Measurements from ENCODE around the gene ACVR1B.
A peak's percentile ranks its signal among the peaks of the same experiment; 100 is the strongest.

Gene ACVR1B

DNA sequence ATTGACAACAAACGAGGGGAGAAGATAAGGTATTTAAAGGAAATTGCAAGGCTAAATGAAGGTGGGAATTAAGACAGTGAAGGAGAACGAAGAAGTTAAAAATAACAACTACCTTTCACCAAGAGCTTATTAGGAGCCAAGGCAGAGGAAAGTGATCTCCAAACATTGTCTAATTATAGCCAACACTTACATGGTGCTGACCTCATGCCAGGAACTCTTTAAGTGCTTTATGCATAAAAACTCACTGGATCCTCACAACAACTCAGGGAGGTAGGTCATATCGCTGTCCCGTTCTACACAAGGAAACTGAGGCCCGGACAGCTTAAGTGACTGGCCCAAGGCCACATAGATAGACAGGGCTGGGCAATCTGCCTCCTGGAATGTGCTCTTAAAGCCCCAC lies 74.8 kb downstream of the ACVR1B start:
- no peak for DNase-seq

DNA sequence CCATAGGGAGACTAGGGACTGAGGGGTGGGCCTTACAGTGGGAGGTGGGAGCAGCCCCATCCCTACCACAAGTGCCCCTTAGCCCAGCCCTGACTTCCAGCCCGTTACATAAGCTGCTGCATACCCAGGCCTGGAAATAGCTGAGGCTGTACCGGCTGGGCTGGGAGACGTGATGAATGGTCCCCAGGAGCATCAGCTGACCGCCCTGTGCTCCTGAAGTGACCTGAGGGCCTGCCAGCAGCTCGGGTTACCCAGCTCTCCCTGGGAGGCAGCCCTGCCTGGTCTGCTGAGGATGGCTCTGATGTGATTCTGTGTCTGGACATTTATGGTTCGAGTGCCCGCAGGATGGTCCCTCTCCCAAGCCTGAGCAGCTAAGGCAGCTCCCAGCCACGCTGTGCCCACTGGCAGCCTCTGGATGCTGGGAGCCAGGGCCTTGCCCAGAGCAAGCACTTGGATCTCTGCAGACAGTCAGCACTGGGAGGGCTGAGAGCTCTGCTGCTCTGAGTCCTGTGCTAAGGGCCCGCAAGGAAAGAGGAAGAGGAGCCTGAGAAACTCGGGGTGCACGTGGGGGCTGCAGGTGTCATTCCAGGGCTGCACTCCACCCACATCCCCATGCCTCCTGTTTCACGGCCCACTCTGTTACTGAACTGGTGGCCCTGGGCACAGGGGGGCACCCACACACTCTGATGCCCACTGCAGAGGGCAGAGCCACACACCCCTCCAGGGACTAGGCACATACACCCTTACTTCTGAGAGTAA lies 75.8 kb downstream of the ACVR1B start:
- DNase-seq = no peak

DNA sequence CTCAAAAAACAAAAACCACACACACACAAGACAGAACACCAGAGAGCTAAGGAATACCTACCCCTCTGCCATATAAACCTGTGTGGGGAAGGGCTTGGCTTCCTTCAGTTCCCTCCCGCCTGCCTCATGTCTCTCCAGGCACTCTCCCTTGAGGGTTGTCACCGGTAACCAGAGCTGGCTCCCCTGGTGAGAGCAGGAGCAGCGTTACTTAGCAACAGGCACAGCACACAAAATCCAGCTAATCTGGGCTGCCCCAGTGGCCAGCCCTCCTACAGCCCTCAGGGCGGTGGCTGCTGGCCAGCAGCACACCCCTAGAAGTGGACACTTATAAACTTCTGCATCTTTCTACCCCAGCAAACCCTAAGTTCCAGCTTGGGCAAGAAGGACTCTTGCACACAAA lies 78.2 kb downstream of the ACVR1B start:
- DNase-seq = peak; percentile 93

DNA sequence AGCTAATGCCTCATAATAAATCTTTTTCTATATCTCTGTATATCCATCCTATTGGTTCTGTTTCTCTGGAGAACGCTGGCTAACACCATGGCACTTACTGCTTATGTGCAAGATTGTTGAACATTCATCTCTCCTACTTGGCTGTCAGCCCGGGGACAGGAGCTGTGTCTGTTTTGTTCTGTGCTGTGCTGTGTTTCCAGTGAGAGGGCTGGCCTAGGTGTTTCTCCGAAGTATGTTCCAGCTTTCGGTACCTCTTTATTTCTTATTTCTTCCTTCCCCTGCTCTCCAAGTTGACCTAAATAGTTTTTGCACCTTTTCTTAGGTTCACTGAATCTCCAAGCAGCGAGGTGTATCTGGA lies 80.9 kb downstream of the ACVR1B start:
- DNase-seq = no peak

DNA sequence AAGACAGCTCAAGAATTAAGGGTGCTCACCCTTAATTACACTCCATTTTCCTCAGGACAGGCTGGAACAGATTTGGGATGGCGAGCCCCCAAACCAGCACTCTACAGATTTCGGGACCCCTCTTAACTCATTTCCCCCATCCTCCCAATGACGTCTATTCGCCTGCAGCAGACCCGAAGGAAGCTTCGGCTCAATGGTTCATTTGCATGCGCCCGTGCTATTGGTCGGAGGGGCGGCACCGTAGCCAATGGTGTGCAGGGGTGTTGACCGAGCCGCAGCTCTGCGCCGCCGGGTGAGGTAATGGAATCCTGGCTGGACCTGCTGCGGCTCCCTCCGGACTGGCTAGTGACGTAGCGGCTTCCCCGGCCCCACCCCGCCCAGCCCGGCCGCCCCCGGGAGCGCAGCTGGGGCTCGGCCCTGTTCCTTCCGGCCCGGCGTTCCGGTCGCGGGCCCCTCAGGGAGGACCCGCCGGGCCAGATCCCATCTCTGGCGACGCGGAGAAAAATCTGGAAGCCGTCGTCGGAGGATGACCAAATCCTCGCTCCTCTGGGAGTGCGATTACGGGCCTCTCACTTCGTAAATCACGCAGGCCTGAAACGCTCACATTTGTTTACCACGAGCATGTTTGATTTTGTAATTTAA lies 81.4 kb downstream of the ACVR1B start:
- peak; percentile 80 for DNase-seq

DNA sequence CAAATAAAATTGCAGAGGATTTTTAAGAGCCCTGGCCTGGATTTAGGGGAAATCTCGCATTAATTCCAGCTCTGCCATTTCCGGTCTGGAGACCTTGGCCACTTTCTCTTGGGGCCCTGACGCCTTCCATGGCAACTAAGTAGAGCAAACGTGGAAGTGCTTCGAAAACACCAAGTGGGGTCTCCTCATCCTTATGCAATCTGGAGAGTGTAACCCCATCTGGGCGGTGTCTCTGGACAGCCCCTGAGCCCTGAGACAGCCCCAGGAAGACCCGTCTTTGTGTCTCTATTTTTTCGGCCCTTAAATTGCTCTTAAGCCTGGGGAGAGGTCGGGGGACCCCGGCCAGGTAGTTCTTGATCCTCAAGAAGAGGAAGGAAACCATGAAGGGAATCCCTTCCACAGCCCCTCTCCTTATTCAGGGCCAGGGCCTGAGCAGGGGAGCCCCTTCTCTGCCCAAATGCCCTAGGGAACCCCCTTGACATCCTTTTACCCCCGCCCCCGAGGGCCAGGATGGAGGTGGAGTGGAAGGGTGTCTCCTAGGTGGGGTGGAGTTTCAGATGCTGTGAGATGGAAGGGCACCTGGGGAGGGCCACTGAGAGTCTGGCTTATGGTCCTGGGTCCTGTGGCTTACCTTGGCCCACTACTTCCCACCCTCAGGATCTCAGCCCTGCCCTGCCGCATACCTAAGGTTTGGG lies 82.1 kb downstream of the ACVR1B start:
- no peak for DNase-seq

DNA sequence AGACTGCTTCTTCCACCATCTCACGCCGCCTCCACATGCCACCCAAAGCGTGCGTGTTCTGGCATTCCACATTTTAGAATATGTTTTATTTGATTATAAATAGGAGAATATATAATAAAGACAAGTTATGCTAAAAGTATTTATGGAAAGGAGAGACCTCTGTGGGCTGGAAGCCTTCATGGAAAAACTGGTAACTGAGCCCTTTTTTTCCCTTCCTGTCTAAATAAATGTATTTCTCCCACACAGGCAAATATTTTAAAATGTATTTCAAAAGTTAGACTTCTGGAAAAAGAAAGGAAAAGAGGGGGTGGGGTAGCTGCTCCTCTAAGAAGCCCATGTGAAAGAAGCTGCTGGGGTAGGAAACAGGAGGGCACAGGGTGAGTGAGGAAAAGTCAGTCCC lies 83.7 kb downstream of the ACVR1B start:
- DNase-seq = no peak

DNA sequence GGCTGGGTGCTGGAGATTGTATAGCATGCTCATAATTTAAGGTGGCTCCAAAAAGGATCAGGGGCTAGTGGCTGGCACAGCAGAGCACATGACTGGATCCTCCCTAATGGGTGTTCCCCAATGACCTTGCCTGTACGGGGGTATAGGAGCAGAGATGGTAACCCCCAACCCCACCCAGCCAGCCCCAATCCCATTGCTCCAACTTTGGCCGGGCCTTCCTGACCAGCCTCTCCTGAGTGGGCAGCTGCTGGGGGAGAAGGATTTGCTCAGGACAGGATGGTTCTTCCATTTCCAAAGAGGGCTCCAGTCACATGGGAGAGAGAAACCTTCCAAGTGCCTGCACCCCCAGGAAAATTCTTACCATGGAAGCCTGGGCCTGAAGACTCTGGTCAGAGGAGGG lies 84.4 kb downstream of the ACVR1B start:
- DNase-seq = no peak

DNA sequence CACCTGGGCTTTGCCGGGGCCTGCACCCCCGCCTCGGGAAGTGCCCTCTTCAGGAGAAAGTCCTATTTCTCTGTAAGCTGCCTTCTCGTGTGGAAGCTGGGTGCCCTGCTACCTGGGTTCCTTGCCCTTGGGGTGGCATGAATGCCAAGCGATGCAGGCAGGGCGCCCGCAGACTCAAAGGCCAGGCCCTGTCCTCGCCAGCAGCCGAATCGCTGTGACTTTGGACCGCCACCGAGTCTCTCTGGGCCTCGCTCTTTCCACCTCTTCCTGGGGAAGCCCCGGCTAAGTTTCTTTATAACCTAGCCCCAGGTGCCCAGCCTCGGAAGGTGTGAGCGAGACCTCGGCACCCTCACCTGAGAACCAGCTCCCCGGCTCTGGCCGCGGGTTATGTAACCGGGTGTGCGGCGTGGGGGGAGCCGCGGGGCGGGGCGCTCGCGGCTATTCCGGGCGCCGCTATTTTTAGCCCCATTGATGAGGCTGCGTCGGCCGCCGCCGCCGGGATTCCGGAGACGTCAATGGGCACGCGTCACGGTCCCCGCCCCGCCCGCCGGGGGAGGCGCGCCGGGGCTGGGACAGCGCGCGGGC lies 85.2 kb downstream of the ACVR1B start:
- DNase-seq = no peak

DNA sequence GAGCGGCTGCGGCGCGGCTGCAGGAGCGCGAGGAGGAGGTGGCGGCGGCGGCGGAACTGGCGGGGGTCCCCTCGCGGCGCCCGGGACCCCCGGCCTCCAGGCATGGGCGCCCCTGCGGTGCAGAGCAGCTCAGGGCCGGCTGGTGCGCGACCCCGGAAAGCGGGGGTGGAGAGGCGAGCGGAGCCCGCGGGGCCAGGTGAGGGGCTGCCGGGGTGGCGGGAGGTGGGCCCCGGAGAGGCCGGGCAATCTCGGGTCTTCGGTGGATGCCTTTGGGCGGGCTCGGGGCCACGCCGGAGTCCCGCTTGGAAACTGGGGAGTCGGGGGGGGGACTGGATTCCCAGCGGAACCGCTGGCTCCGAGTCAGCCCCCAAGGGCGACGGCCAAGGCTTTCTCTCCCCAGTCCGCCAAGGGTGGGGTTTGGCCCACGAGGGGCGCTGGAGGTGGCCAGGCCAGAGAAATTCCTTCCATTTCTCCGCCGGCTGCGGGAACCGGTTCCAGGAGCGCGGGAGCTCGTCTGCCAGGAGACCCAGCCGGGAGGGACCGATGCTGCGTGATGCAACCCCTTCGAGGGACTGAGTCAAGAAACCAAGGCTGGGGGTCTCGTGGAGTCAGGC lies 85.9 kb downstream of the ACVR1B start:
- no peak for DNase-seq

DNA sequence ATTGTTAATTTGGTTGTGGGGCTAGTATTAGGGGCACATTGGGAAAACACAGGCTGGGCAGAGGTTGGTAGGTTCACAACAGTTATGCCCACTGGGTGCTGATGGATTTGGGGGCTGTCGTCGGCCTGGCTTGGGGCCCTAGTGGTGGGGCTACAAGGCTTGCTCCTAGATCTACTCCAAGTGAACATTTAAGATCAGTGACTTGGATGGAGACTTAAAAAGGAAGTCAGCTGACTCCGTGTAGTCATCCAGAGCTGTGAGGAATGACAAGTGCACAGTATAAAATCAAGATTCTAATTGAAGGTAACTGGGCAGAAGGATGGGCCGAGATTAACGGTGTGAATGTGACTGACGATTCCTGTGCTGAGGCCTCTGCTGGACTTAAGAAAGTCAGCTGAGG lies 86.9 kb downstream of the ACVR1B start:
- DNase-seq = no peak

DNA sequence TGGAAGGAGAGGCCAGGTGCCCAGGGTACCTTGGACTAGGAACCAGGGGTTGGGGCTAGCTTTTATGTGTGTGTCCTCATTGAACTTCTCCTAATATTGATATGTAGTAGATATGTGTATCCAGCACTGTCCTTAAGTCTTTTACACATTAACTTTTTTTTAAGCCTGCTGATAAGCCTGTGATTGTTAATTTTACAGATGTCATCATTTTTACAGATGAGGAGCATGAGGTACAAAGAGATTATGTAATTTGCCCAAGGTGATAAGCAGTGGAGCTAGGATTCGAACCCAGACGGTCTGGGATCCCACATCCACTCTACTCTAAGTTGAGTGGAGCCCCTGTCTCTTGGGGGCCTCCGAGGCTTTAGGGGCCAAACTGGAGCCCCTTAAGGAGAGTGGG lies 89.5 kb downstream of the ACVR1B start:
- no peak for DNase-seq

DNA sequence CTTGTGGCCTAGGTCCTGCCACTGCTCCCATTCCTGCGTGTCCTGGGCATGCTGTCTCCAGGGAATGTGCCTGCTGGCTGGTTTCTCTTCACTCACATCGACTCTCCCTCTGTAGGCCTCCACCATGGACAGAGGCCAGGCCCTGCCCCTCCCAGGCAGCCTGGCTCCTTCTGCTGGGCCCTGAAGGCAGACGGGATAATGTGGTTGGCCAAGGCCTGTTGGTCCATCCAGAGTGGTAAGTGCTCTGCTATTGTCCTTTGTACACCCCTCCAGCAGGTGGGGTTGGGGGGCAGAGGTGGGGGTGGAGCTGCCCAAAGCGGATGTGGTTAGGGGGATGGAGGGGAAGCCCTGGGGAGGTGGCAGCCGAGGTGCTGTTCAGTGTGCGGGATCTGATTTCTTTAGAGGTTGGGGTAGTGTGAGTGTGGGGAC lies 90.2 kb downstream of the ACVR1B start:
- DNase-seq = no peak

DNA sequence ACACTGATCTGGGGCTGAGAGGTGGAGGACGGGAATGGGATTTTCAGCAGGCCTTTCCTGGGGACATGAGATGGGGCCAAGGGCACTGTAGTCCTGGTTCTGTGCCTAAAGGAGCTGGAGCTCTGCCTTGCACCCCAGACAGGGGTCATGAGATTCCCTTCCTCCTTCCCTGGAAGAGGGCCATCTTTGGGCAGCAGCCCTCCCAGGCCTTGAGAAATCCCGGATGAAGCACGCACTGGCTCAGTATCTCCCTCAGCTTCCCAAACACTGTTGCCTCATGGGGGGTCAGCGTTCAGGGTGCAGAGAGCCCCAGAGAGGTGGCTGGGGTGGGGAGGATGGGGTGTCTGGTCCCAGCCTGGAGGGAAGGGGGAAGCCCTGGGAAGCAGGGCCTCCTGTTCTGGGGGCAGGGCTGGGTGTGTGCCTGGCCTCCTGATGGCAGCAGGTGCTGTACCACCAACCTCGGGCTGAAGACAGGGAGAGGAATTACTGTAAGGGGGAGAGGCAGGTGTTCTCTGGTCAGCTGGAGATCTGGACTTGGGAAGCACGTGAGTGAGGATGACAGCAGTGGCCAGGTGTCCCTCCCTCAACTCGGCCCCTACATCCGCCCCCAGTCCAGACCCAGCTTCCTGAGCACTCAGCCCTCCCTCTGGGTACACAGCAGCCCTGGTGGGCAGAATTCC lies 91.3 kb downstream of the ACVR1B start:
- DNase-seq = no peak

DNA sequence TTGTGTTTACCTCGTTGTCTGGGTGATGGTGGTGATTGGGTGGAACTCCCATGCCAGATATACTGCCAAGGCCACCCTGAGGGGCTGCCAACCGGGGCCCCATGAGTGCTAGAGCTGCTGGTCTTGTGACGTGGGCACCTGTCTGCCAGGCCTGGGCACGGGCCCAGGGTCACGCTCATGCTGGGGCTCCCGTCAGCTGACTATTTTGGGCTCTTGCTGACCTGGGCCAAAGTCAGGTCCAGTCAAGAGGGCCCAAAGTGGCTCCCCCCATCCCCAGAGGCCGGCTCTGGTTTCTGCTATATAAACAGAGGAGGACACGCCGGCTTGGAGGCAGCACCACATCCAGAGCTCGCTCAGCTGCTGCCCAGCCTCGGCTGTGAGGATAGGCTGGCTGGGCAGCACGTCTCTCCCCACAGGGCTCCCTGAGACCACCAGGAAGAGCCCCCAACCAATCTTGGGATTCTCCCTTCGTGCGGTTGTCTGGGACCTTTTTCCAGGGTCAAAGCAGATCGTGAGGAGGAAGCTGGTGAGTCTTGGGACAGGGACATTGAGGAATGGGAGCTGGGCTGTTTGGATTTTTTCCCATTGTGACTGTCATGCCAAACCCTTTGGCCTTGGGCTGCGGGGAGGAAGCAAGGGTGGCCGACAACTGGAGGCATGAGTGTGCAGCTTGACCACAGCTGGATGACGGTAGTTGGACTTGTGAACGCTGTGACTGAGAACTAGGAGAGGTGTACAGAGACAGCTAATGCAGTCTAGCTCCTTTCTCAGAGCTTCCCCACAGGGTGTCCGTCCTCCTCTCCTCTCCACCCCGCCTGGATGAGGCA lies 92.1 kb downstream of the ACVR1B start:
- DNase-seq = no peak

DNA sequence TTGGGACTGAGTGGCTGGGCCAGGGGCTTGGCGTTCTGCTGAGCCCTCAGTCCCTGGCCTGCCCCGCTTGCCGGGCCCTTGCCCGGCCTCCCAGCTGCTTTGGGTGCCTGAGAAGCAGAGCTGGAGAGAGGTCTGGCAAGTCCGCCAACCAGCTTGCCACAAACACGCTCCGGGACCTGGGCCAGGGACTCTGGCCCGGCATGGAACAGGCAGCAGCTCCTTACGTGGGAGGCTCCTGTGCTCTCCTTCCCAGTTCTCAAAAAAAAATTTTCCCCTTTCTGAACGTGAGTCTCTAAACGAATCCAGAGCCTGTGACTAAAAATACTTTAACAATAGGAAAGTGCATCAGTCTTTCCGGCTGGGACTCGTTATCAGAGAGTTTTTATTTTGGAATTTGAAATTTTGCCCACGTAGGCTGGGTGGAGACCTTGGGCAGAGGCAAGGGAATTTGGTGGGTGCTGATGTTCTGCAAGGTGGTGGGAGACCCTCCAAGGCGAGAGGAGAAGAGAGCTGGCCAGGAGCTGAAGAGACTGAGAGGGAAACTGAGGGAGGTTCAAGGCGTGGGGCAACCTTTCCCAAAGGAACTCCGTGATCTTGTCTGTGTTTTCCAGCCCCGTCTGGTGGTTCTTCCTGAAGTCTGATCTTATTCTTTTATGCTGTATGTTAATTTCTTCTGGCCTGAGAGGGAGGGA lies 92.9 kb downstream of the ACVR1B start:
- no peak for DNase-seq

DNA sequence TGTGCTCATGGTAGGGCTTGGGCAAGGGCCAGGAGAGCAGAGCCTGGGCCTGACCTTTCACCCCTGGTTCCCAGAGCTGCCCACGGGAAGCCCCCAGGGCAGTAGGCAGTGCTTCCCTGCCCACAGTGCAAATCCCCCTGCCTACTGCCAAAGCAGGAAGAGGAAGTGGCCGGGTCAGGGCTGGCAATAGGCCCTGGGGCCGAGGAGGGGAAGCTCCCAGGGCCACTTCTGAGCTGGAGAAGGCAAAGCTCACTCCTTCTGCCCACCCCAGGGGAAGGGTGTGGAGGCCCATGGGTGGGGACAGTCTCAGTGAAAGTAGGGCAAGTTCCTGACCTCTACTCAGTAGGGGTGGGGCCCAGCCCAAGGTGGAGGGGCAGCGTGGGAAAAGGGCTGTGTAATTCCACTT lies 94.3 kb downstream of the ACVR1B start:
- no peak for DNase-seq

Data from NCI-H1436 treated with DMSO at 0.1 percent for 48 hours (cell line).